ENCODE measurements around the gene WWC2.
"Not testable (repeated sequence)": the region's sequence is repeated elsewhere in the genome, so short reads cannot be mapped to it uniquely, and the experiment has no call there.

WWC2 gene

DNA sequence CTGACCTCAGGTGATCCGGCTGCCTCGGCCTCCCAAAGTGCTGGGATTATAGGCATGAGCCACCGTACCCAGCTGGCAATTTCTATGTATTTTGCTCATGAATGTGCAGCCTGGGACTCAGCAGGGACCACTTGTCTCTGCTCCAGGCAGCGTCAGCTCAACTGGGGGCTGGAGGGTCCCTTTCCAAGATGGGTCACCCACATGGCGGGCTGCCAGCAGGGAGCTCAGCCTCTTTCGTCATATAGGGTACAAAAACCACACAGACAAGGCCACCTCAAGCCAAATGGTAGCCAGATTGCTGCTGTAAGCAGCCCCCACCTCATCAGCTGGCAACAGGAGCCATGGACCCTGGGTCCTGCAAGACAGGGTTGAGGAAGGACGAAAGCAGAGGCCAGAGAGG, 225.6 kb downstream of the WWC2 start:
- Histone ChIP-seq H3K36me3 (ENCODE audit: control insufficient read depth in 5 of 5, insufficient read depth in 5 of 5, low read length in 5 of 5) (peaks cover 0 to 12% (median 3%) of the 10 kb centered on the region in 5 donors), H3K4me3 (ENCODE audit: low read depth in 1 of 5, low read length in 5 of 5) (no peak overlapping the region), H3K9ac (ENCODE audit: low read length in 5 of 5) (no peak overlapping the region), H3K27me3 (ENCODE audit: control insufficient read depth in 5 of 5, insufficient read depth in 4 of 5, low read length in 5 of 5) (no peaks in the 10 kb centered on the region), H3K9me3 (ENCODE audit: control insufficient read depth in 5 of 5, low read length in 5 of 5) (peaks cover 0 to 6% (median 0%) of the 10 kb centered on the region in 5 donors), H3K27ac (ENCODE audit: low read depth, low read length) (no peak overlapping the region), H3K4me1 (ENCODE audit: control insufficient read depth in 5 of 5, insufficient read depth in 5 of 5, low read length in 5 of 5) (peaks cover 0 to 2% (median 0%) of the 10 kb centered on the region in 5 donors)

DNA sequence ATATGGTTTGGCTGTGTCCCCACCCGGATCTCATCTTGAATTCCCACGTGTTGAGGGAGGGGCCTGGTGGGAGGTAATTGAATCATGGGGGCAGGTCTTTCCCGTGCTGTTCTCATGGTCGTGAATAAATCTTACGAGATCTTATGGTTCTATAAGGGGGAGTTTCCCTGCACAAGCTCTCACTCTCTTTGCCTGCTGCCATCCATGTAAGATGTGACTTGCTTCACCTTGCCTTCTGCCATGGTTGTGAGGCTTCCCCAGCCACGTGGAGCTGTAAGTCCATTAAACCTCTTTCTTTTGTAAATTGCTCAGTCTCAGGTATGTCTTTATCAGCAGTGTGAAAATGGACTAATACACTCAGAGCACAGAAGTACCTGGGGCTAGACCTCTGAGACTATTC, 227.3 kb downstream of the WWC2 start:
- H3K27me3 ChIP-seq (ENCODE audit: control insufficient read depth in 5 of 5, insufficient read depth in 4 of 5, low read length in 5 of 5); H3K9ac ChIP-seq (ENCODE audit: low read length in 5 of 5): not testable (repeated sequence)

DNA sequence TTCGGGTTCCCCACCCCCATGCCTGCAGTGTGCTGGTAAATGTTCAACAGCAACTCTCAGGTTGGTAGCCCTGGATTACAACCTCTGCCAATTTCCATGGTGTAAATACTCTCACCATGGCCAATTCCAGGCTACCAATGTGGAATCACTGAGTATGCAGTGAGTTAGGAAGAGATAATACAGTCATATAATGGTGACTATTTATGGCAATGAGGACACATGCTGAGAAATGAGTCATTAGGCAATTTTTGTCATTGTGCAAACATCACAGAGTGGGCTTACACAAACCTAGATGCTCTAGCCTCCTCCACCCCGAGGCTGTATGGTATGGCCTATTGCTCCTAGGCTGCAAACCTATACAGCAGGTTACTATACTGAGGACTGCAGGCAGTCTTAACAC, 227.8 kb downstream of the WWC2 start:
- Histone ChIP-seq H3K9ac (ENCODE audit: low read length in 5 of 5) (no peak overlapping the region), H3K27me3 (ENCODE audit: control insufficient read depth in 5 of 5, insufficient read depth in 4 of 5, low read length in 5 of 5) (no peaks in the 10 kb centered on the region), H3K27ac (ENCODE audit: low read depth, low read length) (no peak overlapping the region), H3K4me1 (ENCODE audit: control insufficient read depth in 5 of 5, insufficient read depth in 5 of 5, low read length in 5 of 5) (peaks cover 0 to 2% (median 0%) of the 10 kb centered on the region in 5 donors), H3K36me3 (ENCODE audit: control insufficient read depth in 5 of 5, insufficient read depth in 5 of 5, low read length in 5 of 5) (peaks cover 0 to 7% (median 2%) of the 10 kb centered on the region in 5 donors), H3K9me3 (ENCODE audit: control insufficient read depth in 5 of 5, low read length in 5 of 5) (peaks cover 0 to 6% (median 0%) of the 10 kb centered on the region in 5 donors), H3K4me3 (ENCODE audit: low read depth in 1 of 5, low read length in 5 of 5) (no peak overlapping the region)

More for the DNA sequence above, 227.3 kb downstream of the WWC2 start:
- H3K36me3 ChIP-seq (ENCODE audit: control insufficient read depth in 5 of 5, insufficient read depth in 5 of 5, low read length in 5 of 5) = peaks cover 0 to 12% (median 3%) of the 10 kb centered on the region in 5 donors
- H3K9me3 ChIP-seq (ENCODE audit: control insufficient read depth in 5 of 5, low read length in 5 of 5); H3K4me1 ChIP-seq (ENCODE audit: control insufficient read depth in 5 of 5, insufficient read depth in 5 of 5, low read length in 5 of 5); H3K4me3 ChIP-seq (ENCODE audit: low read depth in 1 of 5, low read length in 5 of 5); H3K27ac ChIP-seq (ENCODE audit: low read depth, low read length): not testable (repeated sequence)

DNA sequence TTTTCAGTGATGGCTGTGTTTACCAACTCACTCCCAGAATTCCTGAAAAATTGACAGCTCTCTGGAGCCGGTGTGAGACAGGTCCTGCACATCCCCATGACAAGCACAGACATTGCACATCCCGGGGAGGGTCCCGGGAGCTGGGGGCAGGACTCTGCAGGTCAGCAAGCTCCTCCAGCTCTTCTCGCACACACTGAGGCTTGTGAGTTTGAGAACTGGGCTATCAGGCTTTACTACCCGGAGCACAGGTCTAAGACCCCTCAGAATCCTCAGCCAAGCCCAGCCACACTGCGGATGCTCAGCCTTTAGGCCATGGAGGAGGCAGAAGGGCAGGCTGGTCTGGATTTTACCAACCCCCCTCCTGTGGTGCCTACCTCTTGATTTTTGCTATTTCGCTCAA, 228.8 kb downstream of the WWC2 start:
- Histone ChIP-seq H3K27ac (ENCODE audit: low read depth, low read length) (no peak overlapping the region), H3K4me1 (ENCODE audit: control insufficient read depth in 5 of 5, insufficient read depth in 5 of 5, low read length in 5 of 5) (peaks cover 0 to 2% (median 0%) of the 10 kb centered on the region in 5 donors), H3K9me3 (ENCODE audit: control insufficient read depth in 5 of 5, low read length in 5 of 5) (peaks cover 0 to 6% (median 0%) of the 10 kb centered on the region in 5 donors), H3K36me3 (ENCODE audit: control insufficient read depth in 5 of 5, insufficient read depth in 5 of 5, low read length in 5 of 5) (peaks cover 0 to 7% (median 2%) of the 10 kb centered on the region in 5 donors), H3K9ac (ENCODE audit: low read length in 5 of 5) (no peak overlapping the region), H3K4me3 (ENCODE audit: low read depth in 1 of 5, low read length in 5 of 5) (no peak overlapping the region), H3K27me3 (ENCODE audit: control insufficient read depth in 5 of 5, insufficient read depth in 4 of 5, low read length in 5 of 5) (no peaks in the 10 kb centered on the region)

DNA sequence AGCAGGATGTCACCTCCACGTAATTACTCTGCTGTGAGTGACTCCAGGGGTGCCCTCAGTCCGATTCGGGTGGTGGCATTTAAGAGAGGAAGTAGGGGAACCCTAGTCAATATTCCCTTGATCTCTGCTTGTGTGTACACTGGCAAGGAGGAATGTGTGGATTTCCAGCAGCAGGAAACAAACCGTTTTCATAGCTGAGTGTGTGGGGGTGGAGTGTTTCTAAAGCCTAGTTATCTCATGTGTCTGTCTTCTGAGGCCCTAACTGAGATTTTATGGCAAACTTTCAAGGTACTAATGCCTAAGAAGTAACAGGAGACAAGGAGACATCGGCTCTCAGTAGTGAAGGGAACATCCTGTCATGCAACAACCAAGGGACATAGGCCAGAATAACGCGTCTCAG, 229.8 kb downstream of the WWC2 start:
- H3K36me3 ChIP-seq (ENCODE audit: control insufficient read depth in 5 of 5, insufficient read depth in 5 of 5, low read length in 5 of 5) = peaks cover 0 to 4% (median 0%) of the 10 kb centered on the region in 5 donors
- no peak overlapping the region for H3K9ac ChIP-seq (ENCODE audit: low read length in 5 of 5)
- H3K4me3 ChIP-seq (ENCODE audit: low read depth in 1 of 5, low read length in 5 of 5) = no peak overlapping the region
- peaks cover 0 to 6% (median 0%) of the 10 kb centered on the region in 5 donors for H3K9me3 ChIP-seq (ENCODE audit: control insufficient read depth in 5 of 5, low read length in 5 of 5)
- no peaks in the 10 kb centered on the region for H3K27me3 ChIP-seq (ENCODE audit: control insufficient read depth in 5 of 5, insufficient read depth in 4 of 5, low read length in 5 of 5)
- peaks cover 0 to 2% (median 0%) of the 10 kb centered on the region in 5 donors for H3K4me1 ChIP-seq (ENCODE audit: control insufficient read depth in 5 of 5, insufficient read depth in 5 of 5, low read length in 5 of 5)
- H3K27ac ChIP-seq (ENCODE audit: low read depth, low read length) = no peak overlapping the region

DNA sequence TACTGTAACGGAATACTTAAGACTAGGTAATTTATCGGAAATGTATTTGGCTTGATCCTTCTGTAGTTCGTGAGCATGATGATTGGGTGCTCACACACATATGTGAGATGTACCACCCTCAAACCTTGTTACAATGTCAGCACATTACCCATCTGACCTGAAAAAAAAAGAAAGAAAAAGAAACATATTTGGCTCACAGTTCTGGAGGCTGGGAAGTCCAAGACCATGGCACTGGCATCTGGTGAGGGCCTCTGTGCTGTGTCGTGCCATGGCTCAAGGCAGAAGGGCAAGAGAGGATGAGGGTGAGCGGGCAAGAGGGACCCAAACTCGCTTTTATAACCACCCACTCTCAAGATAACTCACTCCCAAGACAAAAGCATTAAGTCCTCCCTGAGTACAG, 230.2 kb downstream of the WWC2 start:
- Histone ChIP-seq H3K27ac (ENCODE audit: low read depth, low read length) (no peak overlapping the region), H3K27me3 (ENCODE audit: control insufficient read depth in 5 of 5, insufficient read depth in 4 of 5, low read length in 5 of 5) (no peaks in the 10 kb centered on the region), H3K4me1 (ENCODE audit: control insufficient read depth in 5 of 5, insufficient read depth in 5 of 5, low read length in 5 of 5) (peaks cover 0 to 2% (median 0%) of the 10 kb centered on the region in 5 donors), H3K9ac (ENCODE audit: low read length in 5 of 5) (no peak overlapping the region), H3K4me3 (ENCODE audit: low read depth in 1 of 5, low read length in 5 of 5) (no peak overlapping the region), H3K36me3 (ENCODE audit: control insufficient read depth in 5 of 5, insufficient read depth in 5 of 5, low read length in 5 of 5) (peaks cover 0 to 4% (median 0%) of the 10 kb centered on the region in 5 donors), H3K9me3 (ENCODE audit: control insufficient read depth in 5 of 5, low read length in 5 of 5) (peaks cover 0 to 6% (median 0%) of the 10 kb centered on the region in 5 donors)

DNA sequence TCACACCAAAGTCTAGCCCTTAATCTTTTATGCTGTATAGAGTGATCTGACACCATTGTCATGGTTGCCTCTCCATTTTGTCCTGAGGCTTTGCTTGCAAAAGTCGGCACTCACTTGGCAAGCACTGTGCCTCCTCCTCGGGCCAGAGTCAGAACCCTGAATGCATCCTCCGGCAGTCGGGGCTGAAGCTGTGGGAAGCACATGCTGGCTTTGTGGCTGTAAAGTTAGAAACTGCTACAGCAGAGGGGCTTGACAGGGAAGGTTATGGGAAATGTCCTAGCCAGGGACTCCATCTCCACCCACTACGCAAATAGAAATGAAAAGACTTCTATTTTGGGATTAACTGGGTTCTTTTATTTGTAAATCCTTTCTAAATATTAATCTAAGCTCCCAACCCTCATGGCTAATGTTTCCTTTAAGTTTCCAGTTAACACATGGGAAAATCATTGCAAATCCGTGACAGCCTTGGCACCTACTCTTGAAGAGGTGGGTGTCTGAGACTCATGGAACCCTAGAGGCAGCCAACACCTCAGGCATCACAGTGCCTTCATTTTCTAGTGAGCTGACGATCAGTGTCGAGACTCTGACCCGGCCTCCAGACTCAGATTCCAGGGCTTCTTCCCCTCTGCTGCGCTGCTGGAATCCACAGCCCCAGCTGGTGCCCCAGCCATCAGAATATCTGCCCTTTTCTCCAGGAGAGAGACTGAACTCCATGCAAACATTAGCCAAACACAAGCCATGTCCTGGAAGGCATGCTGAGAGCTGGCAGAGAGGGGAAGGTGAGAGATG, 231.1 kb downstream of the WWC2 start:
- peaks cover 0 to 2% (median 0%) of the 10 kb centered on the region in 5 donors for H3K4me1 ChIP-seq (ENCODE audit: control insufficient read depth in 5 of 5, insufficient read depth in 5 of 5, low read length in 5 of 5)
- no peak overlapping the region for H3K4me3 ChIP-seq (ENCODE audit: low read depth in 1 of 5, low read length in 5 of 5)
- H3K9me3 ChIP-seq (ENCODE audit: control insufficient read depth in 5 of 5, low read length in 5 of 5) = peaks cover 0 to 6% (median 0%) of the 10 kb centered on the region in 5 donors
- no peak overlapping the region for H3K9ac ChIP-seq (ENCODE audit: low read length in 5 of 5)
- peaks cover 0 to 4% (median 0%) of the 10 kb centered on the region in 5 donors for H3K36me3 ChIP-seq (ENCODE audit: control insufficient read depth in 5 of 5, insufficient read depth in 5 of 5, low read length in 5 of 5)
- no peaks in the 10 kb centered on the region for H3K27me3 ChIP-seq (ENCODE audit: control insufficient read depth in 5 of 5, insufficient read depth in 4 of 5, low read length in 5 of 5)
- H3K27ac ChIP-seq (ENCODE audit: low read depth, low read length) = no peak overlapping the region

DNA sequence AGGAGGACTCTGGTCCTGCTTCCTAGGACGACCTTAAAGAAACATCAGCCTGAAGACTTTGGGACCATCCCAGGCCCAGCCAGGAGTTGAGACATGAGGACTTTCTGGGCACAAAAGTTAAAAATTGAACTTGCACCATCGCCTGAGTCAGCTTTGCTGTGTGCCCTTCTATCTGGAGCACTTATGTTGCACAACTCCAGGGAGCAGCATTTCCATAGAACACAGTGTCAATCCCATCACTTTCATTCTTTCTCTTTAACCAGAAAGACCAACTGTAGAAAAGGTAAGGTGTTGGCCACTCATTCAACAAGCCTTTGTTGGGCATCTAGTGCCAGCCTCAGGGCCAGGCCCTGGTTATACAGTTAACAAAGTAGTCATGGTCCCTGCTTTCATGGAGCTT, 231.8 kb downstream of the WWC2 start:
- Histone ChIP-seq H3K36me3 (ENCODE audit: control insufficient read depth in 5 of 5, insufficient read depth in 5 of 5, low read length in 5 of 5) (peaks cover 0 to 4% (median 0%) of the 10 kb centered on the region in 5 donors), H3K27me3 (ENCODE audit: control insufficient read depth in 5 of 5, insufficient read depth in 4 of 5, low read length in 5 of 5) (no peaks in the 10 kb centered on the region), H3K9ac (ENCODE audit: low read length in 5 of 5) (no peak overlapping the region), H3K4me1 (ENCODE audit: control insufficient read depth in 5 of 5, insufficient read depth in 5 of 5, low read length in 5 of 5) (peaks cover 0 to 6% (median under 1%) of the 10 kb centered on the region in 5 donors), H3K9me3 (ENCODE audit: control insufficient read depth in 5 of 5, low read length in 5 of 5) (peaks cover 0 to 6% (median 0%) of the 10 kb centered on the region in 5 donors), H3K27ac (ENCODE audit: low read depth, low read length) (no peak overlapping the region), H3K4me3 (ENCODE audit: low read depth in 1 of 5, low read length in 5 of 5) (no peak overlapping the region)

DNA sequence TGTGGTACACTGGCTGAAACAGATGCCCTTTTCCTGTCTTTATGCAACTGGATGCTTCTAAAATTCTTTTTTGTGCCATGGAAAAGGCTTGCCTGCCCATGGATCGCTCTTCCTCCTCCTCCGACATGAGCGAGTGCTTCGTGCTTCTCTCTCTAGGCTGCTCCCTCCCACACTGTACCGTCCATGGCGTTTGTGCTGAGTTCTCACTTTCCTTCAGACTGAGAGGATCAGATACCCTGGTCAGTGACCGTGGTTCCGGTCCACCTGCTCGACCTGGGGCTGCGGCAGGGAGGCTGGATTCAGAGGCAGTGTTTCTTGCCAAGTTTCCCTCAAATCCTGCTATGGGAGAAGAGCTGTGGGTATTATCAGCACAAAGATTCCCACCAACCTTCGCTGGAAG, 233.4 kb downstream of the WWC2 start:
- Histone ChIP-seq H3K27ac (ENCODE audit: low read depth, low read length) (no peak overlapping the region), H3K36me3 (ENCODE audit: control insufficient read depth in 5 of 5, insufficient read depth in 5 of 5, low read length in 5 of 5) (no peaks in the 10 kb centered on the region), H3K9me3 (ENCODE audit: control insufficient read depth in 5 of 5, low read length in 5 of 5) (peaks cover 0 to 6% (median 0%) of the 10 kb centered on the region in 5 donors), H3K4me1 (ENCODE audit: control insufficient read depth in 5 of 5, insufficient read depth in 5 of 5, low read length in 5 of 5) (peaks cover 0 to 6% (median 1%) of the 10 kb centered on the region in 5 donors), H3K4me3 (ENCODE audit: low read depth in 1 of 5, low read length in 5 of 5) (no peak overlapping the region), H3K27me3 (ENCODE audit: control insufficient read depth in 5 of 5, insufficient read depth in 4 of 5, low read length in 5 of 5) (no peaks in the 10 kb centered on the region), H3K9ac (ENCODE audit: low read length in 5 of 5) (no peak overlapping the region)

DNA sequence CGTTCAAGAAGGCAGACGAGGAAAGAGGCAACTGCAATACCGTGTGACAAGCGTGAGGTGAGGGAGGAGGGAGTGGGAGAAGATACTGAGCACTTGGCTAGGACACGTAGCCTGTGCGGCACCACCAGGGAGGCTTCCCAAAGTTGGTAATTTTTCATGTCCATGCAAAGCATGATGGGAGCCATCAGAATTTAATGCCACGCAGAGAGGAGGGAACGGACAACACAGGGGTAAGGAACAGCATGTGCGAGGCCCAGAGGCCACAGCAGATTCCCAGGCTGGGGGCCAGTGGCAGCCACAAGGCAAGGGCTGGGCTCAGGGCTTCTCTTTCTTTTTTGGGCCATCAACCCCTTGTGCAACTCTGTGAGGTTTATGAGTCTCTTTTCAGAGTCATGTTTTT, 234.1 kb downstream of the WWC2 start:
- Histone ChIP-seq H3K36me3 (ENCODE audit: control insufficient read depth in 5 of 5, insufficient read depth in 5 of 5, low read length in 5 of 5) (no peaks in the 10 kb centered on the region), H3K27me3 (ENCODE audit: control insufficient read depth in 5 of 5, insufficient read depth in 4 of 5, low read length in 5 of 5) (no peaks in the 10 kb centered on the region), H3K4me3 (ENCODE audit: low read depth in 1 of 5, low read length in 5 of 5) (no peak overlapping the region)

More for the DNA sequence above, 234.1 kb downstream of the WWC2 start:
- Histone ChIP-seq H3K27ac (ENCODE audit: low read depth, low read length) (no peak overlapping the region), H3K9me3 (ENCODE audit: control insufficient read depth in 5 of 5, low read length in 5 of 5) (peaks cover 0 to 6% (median 0%) of the 10 kb centered on the region in 5 donors), H3K4me1 (ENCODE audit: control insufficient read depth in 5 of 5, insufficient read depth in 5 of 5, low read length in 5 of 5) (peaks cover 0 to 6% (median 3%) of the 10 kb centered on the region in 5 donors), H3K9ac (ENCODE audit: low read length in 5 of 5) (no peak overlapping the region)

All from subcutaneous abdominal adipose tissue (tissue), 5 donors.